ENCODE data around the gene DYTN. TPM values are rescaled to one million over a fixed set of nuclear protein-coding genes. Genes with fewer than 3 reads are reported as not detected.
A peak's percentile ranks its signal among the peaks of the same experiment; 100 is the strongest.

Gene DYTN
- total RNA-seq, 2 experiments from 2014 or later, result not detected

- Histone ChIP-seq H2AFZ (ENCODE audit: low read length) (no peak overlapping the region), H3K36me3 (ENCODE audit: insufficient read depth, low read length) (no peaks in the 10 kb centered on the region), H3K4me2 (ENCODE audit: low read length) (no peak overlapping the region), H3K9me2 (ENCODE audit: insufficient read depth, low read length) (no peaks in the 10 kb centered on the region), H3K79me2 (ENCODE audit: insufficient read depth, low read depth, low read length) (no peaks in the 10 kb centered on the region), H3K27ac (ENCODE audit: low read depth, low read length, poor library complexity, severe bottlenecking) (no peak overlapping the region), H3K4me3 (ENCODE audit: low read depth, low read length, poor library complexity, severe bottlenecking) (no peak overlapping the region), H3K9me3 (ENCODE audit: low read length) (no peaks in the 10 kb centered on the region), H3K4me1 (ENCODE audit: insufficient read depth, low read length, poor library complexity, severe bottlenecking) (peaks cover 6% of the 10 kb centered on the region), H4K20me1 (ENCODE audit: insufficient read depth, low read length) (no peaks in the 10 kb centered on the region)
- intact Hi-C loops (cut with micrococcal nuclease; ENCODE audit: unreplicated experiment), result loop anchor here (1.0 to 2.0 kb wide), 3 partner anchors 87 to 782 kb away; no protein-coding TSS in a partner anchor
- DNase-seq (ENCODE audit: low spot score), result peak; percentile 59
- no peak for TF ChIP-seq EZH2phosphoT487 (IDR thresholded peaks at IDR 0.05; ENCODE audit: borderline replicate concordance, low read depth, low read length)
- TF ChIP-seq, protein P1, sequence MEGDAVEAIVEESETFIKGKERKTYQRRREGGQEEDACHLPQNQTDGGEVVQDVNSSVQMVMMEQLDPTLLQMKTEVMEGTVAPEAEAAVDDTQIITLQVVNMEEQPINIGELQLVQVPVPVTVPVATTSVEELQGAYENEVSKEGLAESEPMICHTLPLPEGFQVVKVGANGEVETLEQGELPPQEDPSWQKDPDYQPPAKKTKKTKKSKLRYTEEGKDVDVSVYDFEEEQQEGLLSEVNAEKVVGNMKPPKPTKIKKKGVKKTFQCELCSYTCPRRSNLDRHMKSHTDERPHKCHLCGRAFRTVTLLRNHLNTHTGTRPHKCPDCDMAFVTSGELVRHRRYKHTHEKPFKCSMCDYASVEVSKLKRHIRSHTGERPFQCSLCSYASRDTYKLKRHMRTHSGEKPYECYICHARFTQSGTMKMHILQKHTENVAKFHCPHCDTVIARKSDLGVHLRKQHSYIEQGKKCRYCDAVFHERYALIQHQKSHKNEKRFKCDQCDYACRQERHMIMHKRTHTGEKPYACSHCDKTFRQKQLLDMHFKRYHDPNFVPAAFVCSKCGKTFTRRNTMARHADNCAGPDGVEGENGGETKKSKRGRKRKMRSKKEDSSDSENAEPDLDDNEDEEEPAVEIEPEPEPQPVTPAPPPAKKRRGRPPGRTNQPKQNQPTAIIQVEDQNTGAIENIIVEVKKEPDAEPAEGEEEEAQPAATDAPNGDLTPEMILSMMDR (conservative IDR thresholded peaks at IDR 0.05; ENCODE audit: low read length), result peak; percentile 87
- no TSS peak for BruUV-seq (replicated peaks)
- CTCF ChIA-PET (ENCODE audit: unreplicated experiment), result no interaction called here
- POLR2A ChIA-PET, result no interaction called here
These were observed 24.6 kb downstream of the DYTN start for GRCh38 chr2:206693399-206694137.

DNA sequence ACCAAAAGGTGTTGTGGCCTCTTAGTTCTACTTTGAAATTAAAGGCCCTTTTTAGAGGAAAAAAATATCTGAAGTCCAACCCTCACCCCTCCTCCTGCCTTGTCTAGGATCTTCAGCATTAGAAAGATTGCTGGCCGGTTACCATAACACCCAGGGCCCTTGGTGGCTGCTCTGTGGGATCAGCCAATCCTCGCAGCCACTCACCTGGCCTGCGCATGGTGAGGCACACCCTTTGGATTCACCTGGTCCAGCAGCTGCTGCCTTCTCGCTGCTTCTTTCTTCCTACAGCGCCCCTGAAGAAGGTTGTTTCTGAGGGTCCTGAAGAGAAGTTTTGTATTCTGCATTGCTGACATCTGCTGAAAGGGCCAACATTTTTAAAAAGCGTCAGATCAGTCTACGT, 25.2 kb downstream of the DYTN start:
- Histone ChIP-seq H3K9me3 (ENCODE audit: low read length) (no peaks in the 10 kb centered on the region), H4K20me1 (ENCODE audit: insufficient read depth, low read length) (no peaks in the 10 kb centered on the region), H3K9me2 (ENCODE audit: insufficient read depth, low read length) (no peaks in the 10 kb centered on the region), H3K36me3 (ENCODE audit: insufficient read depth, low read length) (no peaks in the 10 kb centered on the region), H3K79me2 (ENCODE audit: insufficient read depth, low read depth, low read length) (no peaks in the 10 kb centered on the region), H2AFZ (ENCODE audit: low read length) (no peak overlapping the region), H3K4me3 (ENCODE audit: low read depth, low read length, poor library complexity, severe bottlenecking) (no peak overlapping the region), H3K4me2 (ENCODE audit: low read length) (no peak overlapping the region), H3K4me1 (ENCODE audit: insufficient read depth, low read length, poor library complexity, severe bottlenecking) (peaks cover 6% of the 10 kb centered on the region), H3K27ac (ENCODE audit: low read depth, low read length, poor library complexity, severe bottlenecking) (no peak overlapping the region)
- no peak for DNase-seq (ENCODE audit: low spot score)
- TF ChIP-seq EZH2phosphoT487 (IDR thresholded peaks at IDR 0.05; ENCODE audit: borderline replicate concordance, low read depth, low read length), result no peak
- TF ChIP-seq, protein P1 (conservative IDR thresholded peaks at IDR 0.05; ENCODE audit: low read length), result no peak
- intact Hi-C loops (cut with micrococcal nuclease; ENCODE audit: unreplicated experiment), result loop anchor here (1.0 to 2.0 kb wide), 3 partner anchors 88 to 782 kb away; no protein-coding TSS in a partner anchor
- CTCF ChIA-PET (ENCODE audit: unreplicated experiment), result no interaction called here
- POLR2A ChIA-PET, result no interaction called here
- BruUV-seq (replicated peaks), result no TSS peak

- H4K20me1 ChIP-seq (ENCODE audit: insufficient read depth, low read length), result no peaks in the 10 kb centered on the region
- no peaks in the 10 kb centered on the region for H3K79me2 ChIP-seq (ENCODE audit: insufficient read depth, low read depth, low read length)
- no peak for DNase-seq (ENCODE audit: low spot score)
- no peaks in the 10 kb centered on the region for H3K9me2 ChIP-seq (ENCODE audit: insufficient read depth, low read length)
- peaks cover 6% of the 10 kb centered on the region for H3K4me1 ChIP-seq (ENCODE audit: insufficient read depth, low read length, poor library complexity, severe bottlenecking)
- H3K4me2 ChIP-seq (ENCODE audit: low read length), result no peak overlapping the region
- TF ChIP-seq, protein P1 (conservative IDR thresholded peaks at IDR 0.05; ENCODE audit: low read length), result no peak
- no peak for TF ChIP-seq EZH2phosphoT487 (IDR thresholded peaks at IDR 0.05; ENCODE audit: borderline replicate concordance, low read depth, low read length)
- POLR2A ChIA-PET, result interaction anchor here (0.7 kb wide), 1 partner anchor 154 kb away, joined by 3 read pairs; no protein-coding TSS in a partner anchor
- no peak overlapping the region for H3K4me3 ChIP-seq (ENCODE audit: low read depth, low read length, poor library complexity, severe bottlenecking)
- intact Hi-C loops (cut with micrococcal nuclease; ENCODE audit: unreplicated experiment), result no loop called here
- no TSS peak for BruUV-seq (replicated peaks)
- H2AFZ ChIP-seq (ENCODE audit: low read length), result no peak overlapping the region
- no peaks in the 10 kb centered on the region for H3K9me3 ChIP-seq (ENCODE audit: low read length)
- H3K27ac ChIP-seq (ENCODE audit: low read depth, low read length, poor library complexity, severe bottlenecking), result no peak overlapping the region
- CTCF ChIA-PET (ENCODE audit: unreplicated experiment), result no interaction called here
- H3K36me3 ChIP-seq (ENCODE audit: insufficient read depth, low read length), result no peaks in the 10 kb centered on the region
These were observed 29.2 kb downstream of the DYTN start for GRCh38 chr2:206688990-206689389.
